ENCODE results near the gene PPP3R2. TPM values are rescaled to one million over a fixed set of nuclear protein-coding genes. Genes with fewer than 3 reads are reported as not detected.

Gene PPP3R2
- total and polyA plus RNA-seq, 2 donors (not counting 3 experiments of a cell fraction or from before 2014, with no cell fraction given) = not detected

- no peak overlapping the region for H3K4me3 ChIP-seq (replicated peaks in 1 of 3; ENCODE audit: insufficient read depth in 1 of 3, low read depth in 1 of 3, low read length in 3 of 3)
- BruUV-seq (replicated peaks) = no TSS peak
- dilution Hi-C loops (cut with MboI; ENCODE audit: extremely low pct_ligation_motif_present, low sequenced_read_pairs) (no loop called here), intact Hi-C loops (cut with micrococcal nuclease) (no loop called here)
- H3K27ac ChIP-seq (ENCODE audit: insufficient read depth, low read depth, low read length) = no peak overlapping the region
- no peaks in the 10 kb centered on the region for H3K4me1 ChIP-seq (ENCODE audit: control insufficient read depth, extremely low read depth, insufficient read depth, low read length)
- DNase-seq (ENCODE audit: low read depth, low spot score) = no peak
- no peaks in the 10 kb centered on the region for H3K9me1 ChIP-seq (replicated peaks; ENCODE audit: control insufficient read depth, extremely low read depth, insufficient read depth, low read length)
- no peaks in the 10 kb centered on the region for H3K9me3 ChIP-seq (replicated peaks; ENCODE audit: control insufficient read depth, insufficient read depth, low read length)
- peaks cover 7% of the 10 kb centered on the region in 2 experiments for H3K36me3 ChIP-seq (ENCODE audit: control insufficient read depth in 2 of 2, extremely low read depth in 1 of 2, insufficient read depth in 2 of 2, low read length in 2 of 2)
- no peaks in the 10 kb centered on the region for H4K20me1 ChIP-seq (replicated peaks; ENCODE audit: control insufficient read depth, extremely low read depth, insufficient read depth, low read length)
- no peak overlapping the region for H3K4me2 ChIP-seq (ENCODE audit: insufficient read depth, low read length)
- POLR2A ChIA-PET = no interaction called here
- TF ChIP-seq FOS (IDR thresholded peaks at IDR 0.05; ENCODE audit: borderline replicate concordance, insufficient read depth, low read length) (no peak), CTCF (IDR thresholded peaks at IDR 0.05; ENCODE audit: extremely low read depth in 1 of 2, insufficient read depth in 1 of 2, low read depth in 1 of 2, low read length in 2 of 2) (no peak), JUN (IDR thresholded peaks at IDR 0.05; ENCODE audit: borderline replicate concordance, insufficient read depth, insufficient read length, low read depth) (no peak), POLR2AphosphoS5 (IDR thresholded peaks at IDR 0.05; ENCODE audit: insufficient read depth, low read depth, low read length) (no peak), EZH2 (IDR thresholded peaks at IDR 0.05; ENCODE audit: borderline replicate concordance, low read depth, low read length, severe bottlenecking) (no peak), POLR2A (IDR thresholded peaks at IDR 0.05; ENCODE audit: low read depth, low read length) (no peak), MYC (IDR thresholded peaks at IDR 0.05; ENCODE audit: low read depth, low read length) (no peak), GATA2 (IDR thresholded peaks at IDR 0.05; ENCODE audit: insufficient read depth, insufficient read length, low read depth, low read length) (no peak), MAX (IDR thresholded peaks at IDR 0.05; ENCODE audit: insufficient read depth, insufficient read length) (no peak)
- no peaks in the 10 kb centered on the region for H3K79me2 ChIP-seq (ENCODE audit: control insufficient read depth, insufficient read depth, low read length)
- H2AFZ ChIP-seq (ENCODE audit: low read depth, low read length) = no peak overlapping the region
- no peak for FAIRE-seq
- CTCF ChIA-PET = interaction anchor here (1.3 to 4.2 kb wide), 2 partner anchors 104 to 114 kb away, joined by 3 to 13 read pairs; no protein-coding TSS in a partner anchor
- H3K9ac ChIP-seq (replicated peaks; ENCODE audit: extremely low read depth, insufficient read depth, low read length) = no peak overlapping the region
- H3K27me3 ChIP-seq (ENCODE audit: control insufficient read depth in 2 of 2, insufficient read depth in 2 of 2, low read length in 2 of 2) = no peaks in the 10 kb centered on the region
Measured at GRCh38 chr9:101562966-101563365, 31.8 kb downstream of the PPP3R2 start.
